T47D (cell line): Measurements from ENCODE around the gene DACH2.

ENCODE experiments used
- DNase-seq, 2 experiments: peaks; one replicate each; pipeline versions ENCODE4 v3.0.0 to v3.0.0-alpha.2; 2011 to 2012; ENCODE audit warnings: low read depth in 1 of 2, low spot score in 1 of 2
- JUND ChIP-seq: IDR thresholded peaks from 2 replicates; pipeline ENCODE4 v1.6.1; 2012; ENCODE audit warnings: low read depth
- in situ Hi-C: cut with HindIII; loops from 2 replicates; pipeline ENCODE4 v1.10.0; 2016; ENCODE audit warnings: low sequenced_read_pairs, low pct_unique_long_range_greater_than_20kb

Gene DACH2

GRCh38 chrX:86369847-86370630 lies 221.8 kb downstream of the DACH2 start:
- DNase-seq, result no peak
- in situ Hi-C loops, result no loop called here
- TF ChIP-seq JUND, result no peak

- no peak for DNase-seq
- in situ Hi-C loops, result no loop called here
- TF ChIP-seq JUND, result no peak
Measured at GRCh38 chrX:86370927-86371326, 222.7 kb downstream of the DACH2 start.

GRCh38 chrX:86379209-86379608 lies 231.0 kb downstream of the DACH2 start:
- in situ Hi-C loops, result no loop called here
- TF ChIP-seq JUND, result no peak
- DNase-seq, result no peak

- in situ Hi-C loops, result no loop called here
- no peak for TF ChIP-seq JUND
- DNase-seq, result no peak
Measured at GRCh38 chrX:86383681-86384540, 235.7 kb downstream of the DACH2 start.

GRCh38 chrX:86407371-86407770 lies 259.1 kb downstream of the DACH2 start:
- in situ Hi-C loops, result no loop called here
- DNase-seq, result no peak
- no peak for TF ChIP-seq JUND

GRCh38 chrX:86421771-86422170 lies 273.5 kb downstream of the DACH2 start:
- in situ Hi-C loops, result no loop called here
- no peak for DNase-seq
- TF ChIP-seq JUND, result no peak

- no peak for TF ChIP-seq JUND
- in situ Hi-C loops, result no loop called here
- no peak for DNase-seq
Measured at GRCh38 chrX:86436116-86436515, 287.9 kb downstream of the DACH2 start.

- DNase-seq, result no peak
- no peak for TF ChIP-seq JUND
- in situ Hi-C loops, result no loop called here
Measured at GRCh38 chrX:86455495-86455894, 307.2 kb downstream of the DACH2 start.

GRCh38 chrX:86460760-86461159 lies 312.5 kb downstream of the DACH2 start:
- no peak for TF ChIP-seq JUND
- no peak for DNase-seq
- in situ Hi-C loops, result no loop called here

- no peak for DNase-seq
- TF ChIP-seq JUND, result no peak
- in situ Hi-C loops, result no loop called here
Measured at GRCh38 chrX:86504297-86504696, 356.0 kb downstream of the DACH2 start.

GRCh38 chrX:86507331-86507730 lies 359.1 kb downstream of the DACH2 start:
- in situ Hi-C loops, result no loop called here
- no peak for DNase-seq
- TF ChIP-seq JUND, result no peak

GRCh38 chrX:86579777-86580176 lies 431.5 kb downstream of the DACH2 start:
- in situ Hi-C loops, result no loop called here
- TF ChIP-seq JUND, result no peak
- no peak for DNase-seq

- in situ Hi-C loops, result no loop called here
- TF ChIP-seq JUND, result no peak
- DNase-seq, result no peak
Measured at GRCh38 chrX:86604607-86605006, 456.4 kb downstream of the DACH2 start.

GRCh38 chrX:86696951-86697350 lies 548.7 kb downstream of the DACH2 start:
- DNase-seq, result no peak
- in situ Hi-C loops, result no loop called here
- TF ChIP-seq JUND, result no peak
